ENCODE data around the gene PRR5.

Gene PRR5

GRCh38 chr22:44682556-44683168 is 19.3 kb upstream of the PRR5 start:
- H3K4me3 ChIP-seq (ENCODE audit: low read depth in 1 of 2, low read length in 2 of 2), result no peak overlapping the region
- no peaks in the 10 kb centered on the region for H3K27me3 ChIP-seq (ENCODE audit: control insufficient read depth in 1 of 2, insufficient read depth in 2 of 2, low read length in 2 of 2)
- H3K36me3 ChIP-seq (ENCODE audit: control insufficient read depth in 1 of 2, insufficient read depth in 2 of 2, low read length in 2 of 2), result no peaks in the 10 kb centered on the region
- H3K9ac ChIP-seq (ENCODE audit: low read depth in 1 of 2, low read length in 2 of 2), result no peak overlapping the region
- H3K4me1 ChIP-seq (ENCODE audit: control insufficient read depth in 1 of 2, insufficient read depth in 2 of 2, low read length in 2 of 2), result peaks cover 5 to 26% of the 10 kb centered on the region in 2 donors
- H3K9me3 ChIP-seq (ENCODE audit: control insufficient read depth in 1 of 2, low read length in 2 of 2), result no peaks in the 10 kb centered on the region
- H3K27ac ChIP-seq (ENCODE audit: low read depth, low read length), result no peak overlapping the region

GRCh38 chr22:44683237-44683636 is 18.8 kb upstream of the PRR5 start:
- H3K4me1 ChIP-seq (ENCODE audit: control insufficient read depth in 1 of 2, insufficient read depth in 2 of 2, low read length in 2 of 2), result peaks cover 5 to 23% of the 10 kb centered on the region in 2 donors
- no peak overlapping the region for H3K27ac ChIP-seq (ENCODE audit: low read depth, low read length)
- no peaks in the 10 kb centered on the region for H3K36me3 ChIP-seq (ENCODE audit: control insufficient read depth in 1 of 2, insufficient read depth in 2 of 2, low read length in 2 of 2)
- H3K27me3 ChIP-seq (ENCODE audit: control insufficient read depth in 1 of 2, insufficient read depth in 2 of 2, low read length in 2 of 2), result no peaks in the 10 kb centered on the region
- no peak overlapping the region for H3K9ac ChIP-seq (ENCODE audit: low read depth in 1 of 2, low read length in 2 of 2)
- H3K9me3 ChIP-seq (ENCODE audit: control insufficient read depth in 1 of 2, low read length in 2 of 2), result no peaks in the 10 kb centered on the region
- H3K4me3 ChIP-seq (ENCODE audit: low read depth in 1 of 2, low read length in 2 of 2), result no peak overlapping the region

GRCh38 chr22:44683881-44684280 is 18.1 kb upstream of the PRR5 start:
- no peak overlapping the region for H3K27ac ChIP-seq (ENCODE audit: low read depth, low read length)
- H3K27me3 ChIP-seq (ENCODE audit: control insufficient read depth in 1 of 2, insufficient read depth in 2 of 2, low read length in 2 of 2), result no peaks in the 10 kb centered on the region
- no peak overlapping the region for H3K4me3 ChIP-seq (ENCODE audit: low read depth in 1 of 2, low read length in 2 of 2)
- H3K36me3 ChIP-seq (ENCODE audit: control insufficient read depth in 1 of 2, insufficient read depth in 2 of 2, low read length in 2 of 2), result no peaks in the 10 kb centered on the region
- no peaks in the 10 kb centered on the region for H3K9me3 ChIP-seq (ENCODE audit: control insufficient read depth in 1 of 2, low read length in 2 of 2)
- peaks cover 5 to 23% of the 10 kb centered on the region in 2 donors for H3K4me1 ChIP-seq (ENCODE audit: control insufficient read depth in 1 of 2, insufficient read depth in 2 of 2, low read length in 2 of 2)
- no peak overlapping the region for H3K9ac ChIP-seq (ENCODE audit: low read depth in 1 of 2, low read length in 2 of 2)

GRCh38 chr22:44684506-44685383 is 17.3 kb upstream of the PRR5 start:
- Histone ChIP-seq H3K36me3 (ENCODE audit: control insufficient read depth in 1 of 2, insufficient read depth in 2 of 2, low read length in 2 of 2) (no peaks in the 10 kb centered on the region), H3K27ac (ENCODE audit: low read depth, low read length) (no peak overlapping the region), H3K4me1 (ENCODE audit: control insufficient read depth in 1 of 2, insufficient read depth in 2 of 2, low read length in 2 of 2) (peaks cover 5 to 23% of the 10 kb centered on the region in 2 donors), H3K9ac (ENCODE audit: low read depth in 1 of 2, low read length in 2 of 2) (peak overlapping the region in 1 of 2 donors; percentile 38), H3K4me3 (ENCODE audit: low read depth in 1 of 2, low read length in 2 of 2) (peak overlapping the region in 1 of 2 donors; percentile 40), H3K27me3 (ENCODE audit: control insufficient read depth in 1 of 2, insufficient read depth in 2 of 2, low read length in 2 of 2) (no peaks in the 10 kb centered on the region), H3K9me3 (ENCODE audit: control insufficient read depth in 1 of 2, low read length in 2 of 2) (no peaks in the 10 kb centered on the region)

- no peaks in the 10 kb centered on the region for H3K9me3 ChIP-seq (ENCODE audit: control insufficient read depth in 1 of 2, low read length in 2 of 2)
- peak overlapping the region in 1 of 2 donors; percentile 40 for H3K4me3 ChIP-seq (ENCODE audit: low read depth in 1 of 2, low read length in 2 of 2)
- H3K27me3 ChIP-seq (ENCODE audit: control insufficient read depth in 1 of 2, insufficient read depth in 2 of 2, low read length in 2 of 2), result no peaks in the 10 kb centered on the region
- no peak overlapping the region for H3K27ac ChIP-seq (ENCODE audit: low read depth, low read length)
- H3K36me3 ChIP-seq (ENCODE audit: control insufficient read depth in 1 of 2, insufficient read depth in 2 of 2, low read length in 2 of 2), result no peaks in the 10 kb centered on the region
- H3K9ac ChIP-seq (ENCODE audit: low read depth in 1 of 2, low read length in 2 of 2), result peak overlapping the region in 1 of 2 donors; percentile 38
- H3K4me1 ChIP-seq (ENCODE audit: control insufficient read depth in 1 of 2, insufficient read depth in 2 of 2, low read length in 2 of 2), result peaks cover 5 to 23% of the 10 kb centered on the region in 2 donors
Observed at GRCh38 chr22:44685384-44686056, 16.5 kb upstream of the PRR5 start.

- no peak overlapping the region for H3K27ac ChIP-seq (ENCODE audit: low read depth, low read length)
- no peaks in the 10 kb centered on the region for H3K36me3 ChIP-seq (ENCODE audit: control insufficient read depth in 1 of 2, insufficient read depth in 2 of 2, low read length in 2 of 2)
- H3K9ac ChIP-seq (ENCODE audit: low read depth in 1 of 2, low read length in 2 of 2), result no peak overlapping the region
- no peak overlapping the region for H3K4me3 ChIP-seq (ENCODE audit: low read depth in 1 of 2, low read length in 2 of 2)
- no peaks in the 10 kb centered on the region for H3K27me3 ChIP-seq (ENCODE audit: control insufficient read depth in 1 of 2, insufficient read depth in 2 of 2, low read length in 2 of 2)
- H3K9me3 ChIP-seq (ENCODE audit: control insufficient read depth in 1 of 2, low read length in 2 of 2), result no peaks in the 10 kb centered on the region
- H3K4me1 ChIP-seq (ENCODE audit: control insufficient read depth in 1 of 2, insufficient read depth in 2 of 2, low read length in 2 of 2), result peaks cover 5 to 16% of the 10 kb centered on the region in 2 donors
Observed at GRCh38 chr22:44686873-44687600, 15.0 kb upstream of the PRR5 start.

- no peaks in the 10 kb centered on the region for H3K27me3 ChIP-seq (ENCODE audit: control insufficient read depth in 1 of 2, insufficient read depth in 2 of 2, low read length in 2 of 2)
- H3K4me1 ChIP-seq (ENCODE audit: control insufficient read depth in 1 of 2, insufficient read depth in 2 of 2, low read length in 2 of 2), result peaks cover 5 to 16% of the 10 kb centered on the region in 2 donors
Observed at GRCh38 chr22:44689173-44689572, 12.8 kb upstream of the PRR5 start.

GRCh38 chr22:44689915-44690524 is 12.0 kb upstream of the PRR5 start:
- Histone ChIP-seq H3K9ac (ENCODE audit: low read depth in 1 of 2, low read length in 2 of 2) (no peak overlapping the region), H3K36me3 (ENCODE audit: control insufficient read depth in 1 of 2, insufficient read depth in 2 of 2, low read length in 2 of 2) (no peaks in the 10 kb centered on the region), H3K9me3 (ENCODE audit: control insufficient read depth in 1 of 2, low read length in 2 of 2) (no peaks in the 10 kb centered on the region), H3K27ac (ENCODE audit: low read depth, low read length) (no peak overlapping the region), H3K27me3 (ENCODE audit: control insufficient read depth in 1 of 2, insufficient read depth in 2 of 2, low read length in 2 of 2) (no peaks in the 10 kb centered on the region), H3K4me3 (ENCODE audit: low read depth in 1 of 2, low read length in 2 of 2) (no peak overlapping the region), H3K4me1 (ENCODE audit: control insufficient read depth in 1 of 2, insufficient read depth in 2 of 2, low read length in 2 of 2) (peaks cover 3 to 9% of the 10 kb centered on the region in 2 donors)

More at GRCh38 chr22:44689173-44689572, 12.8 kb upstream of the PRR5 start:
- H3K36me3 ChIP-seq (ENCODE audit: control insufficient read depth in 1 of 2, insufficient read depth in 2 of 2, low read length in 2 of 2), result no peaks in the 10 kb centered on the region
- H3K27ac ChIP-seq (ENCODE audit: low read depth, low read length), result no peak overlapping the region
- no peaks in the 10 kb centered on the region for H3K9me3 ChIP-seq (ENCODE audit: control insufficient read depth in 1 of 2, low read length in 2 of 2)
- H3K9ac ChIP-seq (ENCODE audit: low read depth in 1 of 2, low read length in 2 of 2), result no peak overlapping the region
- H3K4me3 ChIP-seq (ENCODE audit: low read depth in 1 of 2, low read length in 2 of 2), result no peak overlapping the region

GRCh38 chr22:44691796-44692661 is 10.0 kb upstream of the PRR5 start:
- Histone ChIP-seq H3K27me3 (ENCODE audit: control insufficient read depth in 1 of 2, insufficient read depth in 2 of 2, low read length in 2 of 2) (no peaks in the 10 kb centered on the region), H3K4me1 (ENCODE audit: control insufficient read depth in 1 of 2, insufficient read depth in 2 of 2, low read length in 2 of 2) (peaks cover 0 to 2% of the 10 kb centered on the region in 2 donors), H3K9me3 (ENCODE audit: control insufficient read depth in 1 of 2, low read length in 2 of 2) (no peaks in the 10 kb centered on the region), H3K4me3 (ENCODE audit: low read depth in 1 of 2, low read length in 2 of 2) (no peak overlapping the region), H3K27ac (ENCODE audit: low read depth, low read length) (no peak overlapping the region), H3K9ac (ENCODE audit: low read depth in 1 of 2, low read length in 2 of 2) (no peak overlapping the region), H3K36me3 (ENCODE audit: control insufficient read depth in 1 of 2, insufficient read depth in 2 of 2, low read length in 2 of 2) (no peaks in the 10 kb centered on the region)

Data from duodenal mucosa (tissue), 2 donors.